HTR-8/SVneo (cell line): ENCODE data around the gene SIK3.

Experiments used
- DNase-seq: peaks from one replicate; pipeline ENCODE4 v3.0.0; 2011; ENCODE audit warnings: low spot score, mixed read lengths; ENCODE audit not compliant: insufficient read length
- FAIRE-seq: peaks from 2 replicates; lab custom pipeline; 2011; peaks lifted over from hg19 to GRCh38; lab: Jason Lieb, UNC

The SIK3 gene

GRCh38 chr11:117019871-117020270 lies 78.4 kb downstream of the SIK3 start:
- DNase-seq, result no peak
- FAIRE-seq, result no peak

DNA sequence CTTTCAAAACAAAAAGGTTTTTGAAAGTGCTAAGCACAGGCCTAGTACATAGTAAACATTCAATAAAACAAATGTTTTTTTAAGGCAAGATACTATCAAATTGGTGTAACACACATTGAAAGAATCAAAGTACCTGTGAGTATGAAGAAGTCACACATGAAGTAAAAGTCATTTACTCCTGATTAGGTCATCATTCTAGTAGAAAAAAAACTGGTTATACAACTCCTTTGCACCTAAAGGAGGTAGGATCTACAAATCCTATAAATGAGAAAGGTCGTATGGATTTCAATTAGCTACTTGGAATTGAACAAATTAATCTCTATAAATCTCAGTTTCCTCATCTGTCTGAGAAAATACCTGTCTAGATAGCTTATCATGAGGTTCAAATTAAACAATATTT lies 80.8 kb downstream of the SIK3 start:
- FAIRE-seq, result no peak
- DNase-seq, result no peak

GRCh38 chr11:117016747-117017146 lies 81.5 kb downstream of the SIK3 start:
- FAIRE-seq, result no peak
- no peak for DNase-seq

DNA sequence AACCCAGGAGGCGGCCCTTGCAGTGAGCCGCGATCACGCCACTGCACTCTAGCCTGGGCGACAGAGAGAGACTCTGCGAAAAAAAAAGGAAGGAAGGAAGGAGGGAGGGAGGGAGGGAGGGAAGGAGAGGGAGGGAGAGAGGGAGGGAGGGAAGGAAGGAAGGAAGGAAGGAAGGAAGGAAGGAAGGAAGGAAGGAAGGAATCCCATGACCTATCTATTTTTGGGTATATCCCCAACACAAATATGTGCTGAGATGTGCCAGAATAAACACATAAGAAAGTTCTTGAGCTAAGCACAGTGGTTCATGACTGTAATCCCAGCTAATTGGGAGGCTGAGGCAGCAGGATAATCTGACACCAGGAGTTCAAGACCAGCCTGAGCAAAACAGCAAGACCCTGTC lies 82.0 kb downstream of the SIK3 start:
- FAIRE-seq (no peak), DNase-seq (no peak)

DNA sequence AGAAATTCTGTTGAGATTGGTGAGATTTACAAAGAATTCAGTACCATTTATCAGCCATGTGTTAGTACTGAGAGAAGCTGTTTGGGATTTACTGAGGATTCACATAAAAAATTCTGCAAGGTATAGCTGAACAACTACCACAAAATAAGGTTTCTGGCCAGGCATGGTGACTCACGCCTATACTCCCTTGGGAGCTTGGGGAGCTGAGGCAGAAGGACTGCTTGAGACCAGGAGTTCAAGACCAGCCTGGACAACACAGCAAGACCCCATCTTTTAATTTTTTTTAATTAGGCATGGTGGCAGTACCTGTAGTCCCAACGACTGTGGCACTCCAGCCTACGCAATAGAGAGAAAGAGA lies 86.7 kb downstream of the SIK3 start:
- DNase-seq, result no peak

DNA sequence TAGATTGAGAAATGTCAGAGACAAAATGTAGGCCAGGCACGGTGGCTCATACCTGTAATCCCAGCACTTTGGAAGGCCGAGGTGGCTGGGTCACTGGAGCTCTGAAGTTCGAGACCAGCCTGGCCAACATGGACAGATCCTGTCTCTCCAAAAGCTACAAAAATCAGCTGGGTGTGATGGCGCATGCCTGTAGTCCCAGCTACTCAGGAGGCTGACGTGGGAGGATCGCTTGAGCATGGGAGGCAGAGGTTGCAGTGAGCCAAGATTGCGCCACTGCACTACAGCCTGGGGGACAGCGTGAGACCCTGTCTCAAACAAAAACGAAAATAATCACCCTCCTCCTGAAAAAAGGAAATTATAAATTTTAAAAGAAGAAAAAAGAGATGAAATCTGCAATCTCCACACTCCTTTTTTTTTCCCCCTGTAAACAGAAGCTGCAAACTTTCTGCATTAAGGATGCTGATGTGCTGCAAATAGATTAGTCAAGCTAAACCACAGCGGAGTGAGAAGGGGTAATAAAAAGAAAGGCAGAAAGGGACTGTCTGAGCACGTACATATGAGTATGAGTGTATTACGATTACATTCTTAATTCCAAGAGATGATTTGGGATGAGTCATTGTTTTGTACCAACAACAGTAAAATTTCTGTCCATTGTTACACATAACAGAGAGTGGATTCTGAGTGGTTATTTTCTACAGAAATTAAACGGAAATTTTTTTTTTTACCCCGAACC lies 87.3 kb downstream of the SIK3 start:
- DNase-seq, result peak; percentile 87
- peak; percentile 72 for FAIRE-seq

More for the DNA sequence above, 86.7 kb downstream of the SIK3 start:
- no peak for FAIRE-seq

GRCh38 chr11:117009905-117010605 lies 88.2 kb downstream of the SIK3 start:
- FAIRE-seq (peak; percentile 26), DNase-seq (no peak)

GRCh38 chr11:117005758-117006157 lies 92.5 kb downstream of the SIK3 start:
- no peak for DNase-seq
- FAIRE-seq, result no peak

GRCh38 chr11:117002639-117003299 lies 95.5 kb downstream of the SIK3 start:
- DNase-seq, result no peak

GRCh38 chr11:117000014-117000737 lies 98.1 kb downstream of the SIK3 start:
- no peak for FAIRE-seq
- DNase-seq, result no peak

More at GRCh38 chr11:117002639-117003299, 95.5 kb downstream of the SIK3 start:
- FAIRE-seq, result peak; percentile 4

- no peak for FAIRE-seq
Observed at GRCh38 chr11:116997071-116997470, 101.2 kb downstream of the SIK3 start.

DNA sequence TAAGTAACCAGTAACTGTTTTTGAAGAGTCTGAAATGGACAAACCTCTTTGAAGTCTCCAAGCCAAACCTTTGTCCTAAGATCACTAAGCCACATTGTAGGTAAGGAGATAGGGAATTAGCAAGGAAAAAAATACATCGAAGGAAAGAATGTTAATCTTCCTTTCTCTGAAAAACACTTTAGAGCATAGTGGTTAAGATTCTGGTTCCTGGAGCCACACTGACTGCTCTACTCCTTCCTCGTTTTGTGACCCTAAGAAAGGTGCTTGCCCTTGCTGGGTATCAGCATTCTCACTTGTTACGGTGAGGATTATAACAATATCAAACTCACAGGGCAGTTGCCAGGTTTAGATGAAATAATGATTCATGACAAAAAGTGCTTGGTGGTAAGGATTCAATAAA lies 104.0 kb downstream of the SIK3 start:
- FAIRE-seq, result no peak
- no peak for DNase-seq

More at GRCh38 chr11:116997071-116997470, 101.2 kb downstream of the SIK3 start:
- no peak for DNase-seq

DNA sequence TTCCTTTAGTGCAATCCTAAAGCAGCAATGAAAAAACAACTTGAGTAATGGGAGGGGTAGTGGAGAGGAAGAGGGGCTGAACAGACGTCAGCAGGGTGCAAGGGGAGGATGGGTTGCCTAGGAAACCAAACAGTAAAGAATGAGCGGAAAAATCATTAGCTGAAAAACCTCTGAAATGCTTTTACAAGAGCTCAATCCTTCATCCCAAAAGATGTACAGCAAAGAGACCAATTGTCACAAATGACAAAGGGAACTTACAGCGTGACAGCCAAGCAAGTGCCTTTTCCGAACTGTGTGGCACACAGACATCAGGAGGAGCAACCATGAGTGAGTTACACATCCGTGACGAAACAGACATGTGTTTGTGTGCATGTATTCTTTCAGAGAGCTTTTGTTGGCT lies 104.6 kb downstream of the SIK3 start:
- DNase-seq (no peak), FAIRE-seq (no peak)

- no peak for DNase-seq
- FAIRE-seq, result no peak
Observed at GRCh38 chr11:116991491-116991890, 106.7 kb downstream of the SIK3 start.

GRCh38 chr11:116990811-116991210 lies 107.4 kb downstream of the SIK3 start:
- FAIRE-seq, result no peak
- DNase-seq, result no peak

DNA sequence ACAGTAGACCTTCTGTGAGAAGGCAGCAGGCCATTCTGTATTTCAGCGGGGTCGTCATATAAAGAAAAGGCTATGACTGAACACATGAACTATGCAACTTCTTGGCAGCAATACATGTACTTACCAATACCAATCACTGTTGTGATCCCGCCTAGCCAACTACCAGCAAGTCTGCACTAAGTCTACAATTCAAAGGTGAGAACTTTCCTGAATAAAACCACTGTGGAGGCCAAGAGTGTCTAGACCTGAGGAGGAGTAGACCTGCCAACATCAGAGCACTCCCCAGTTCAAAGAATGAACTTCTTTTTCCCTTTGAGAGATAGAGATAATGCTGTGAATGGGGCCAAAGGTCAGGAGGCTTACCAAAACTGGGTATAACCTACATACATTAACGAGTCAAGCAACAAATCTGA lies 108.2 kb downstream of the SIK3 start:
- FAIRE-seq (peak; percentile 46), DNase-seq (peak; percentile 36)

DNA sequence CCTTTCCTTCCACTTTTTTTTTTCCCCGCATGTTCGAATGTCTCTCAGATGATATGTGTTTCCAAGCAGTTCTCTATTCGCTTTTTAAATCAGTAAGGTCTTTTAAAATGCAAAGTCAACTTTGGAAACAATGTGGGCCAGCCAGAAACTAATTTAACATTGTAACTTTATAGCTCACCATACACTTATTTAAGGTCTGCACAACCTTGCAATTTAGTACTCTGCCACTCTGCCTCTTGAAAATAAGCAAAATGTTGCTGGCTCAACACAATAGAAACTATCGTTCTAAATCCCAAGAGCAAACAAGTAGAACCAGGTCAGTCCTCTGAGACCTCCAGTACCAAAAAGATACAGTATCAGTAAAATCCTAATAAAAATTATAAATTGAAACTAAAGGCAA lies 109.0 kb downstream of the SIK3 start:
- FAIRE-seq (no peak), DNase-seq (no peak)

- FAIRE-seq (peak; percentile 89), DNase-seq (peak; percentile 18)
Observed at GRCh38 chr11:116986521-116987105, 111.6 kb downstream of the SIK3 start.

GRCh38 chr11:116984589-116984988 lies 113.6 kb downstream of the SIK3 start:
- no peak for FAIRE-seq
- DNase-seq, result peak; percentile 66

DNA sequence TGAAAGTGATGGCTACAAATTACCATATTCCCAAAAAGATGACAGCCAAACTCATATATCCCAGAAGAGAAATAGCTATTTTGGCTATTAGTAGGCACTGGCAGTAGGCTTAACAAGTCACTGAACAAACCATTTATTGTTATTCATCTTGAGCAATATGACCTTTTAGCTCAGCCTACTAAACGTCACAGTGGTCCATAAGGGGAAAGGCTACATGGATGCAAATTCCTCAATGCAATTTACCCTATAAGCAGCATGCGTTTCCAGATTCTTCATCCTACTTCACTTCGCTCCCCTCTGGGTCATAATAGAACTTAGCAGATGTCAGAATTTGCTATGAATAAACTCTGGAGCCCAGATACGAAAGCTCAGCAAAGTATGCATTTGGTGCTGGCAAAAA lies 114.0 kb downstream of the SIK3 start:
- peak; percentile 31 for DNase-seq
- FAIRE-seq, result no peak
